OCI-LY1 (cell line): Measurements from ENCODE around the gene PROCA1.
A peak's percentile ranks its signal among the peaks of the same experiment; 100 is the strongest.

ENCODE experiments used
- H2AFZ ChIP-seq: fragments of 200-600 bp; sonication (generic), shearing (Covaris generic); 2 replicates; pipeline ENCODE4 v1.6.0; 2014; ENCODE audit warnings: antibody characterized with exemption, mild to moderate bottlenecking, low read length
- H3F3A ChIP-seq: fragments of 200-600 bp; sonication (generic), shearing (Covaris generic); 2 replicates; pipeline ENCODE4 v1.6.0; 2014; ENCODE audit warnings: mild to moderate bottlenecking, antibody characterized with exemption, low read length, moderate library complexity; ENCODE audit not compliant: insufficient read depth
- H3K27ac ChIP-seq: fragments of 200-600 bp; sonication (generic); 2 replicates; pipeline ENCODE4 v1.5.1; 2014; ENCODE audit warnings: low read length, mixed run types, mild to moderate bottlenecking, low read depth; ENCODE audit not compliant: poor library complexity, severe bottlenecking
- H3K27me3 ChIP-seq: fragments of 200-600 bp; sonication (generic); 2 replicates; pipeline ENCODE4 v1.6.0; 2014; ENCODE audit warnings: antibody characterized with exemption, mild to moderate bottlenecking, low read length, moderate library complexity; ENCODE audit not compliant: insufficient read depth
- H3K36me3 ChIP-seq: fragments of 200-600 bp; sonication (generic); 2 replicates; pipeline ENCODE4 v1.6.1; 2014; ENCODE audit warnings: mild to moderate bottlenecking, antibody characterized with exemption, low read length, moderate library complexity, mixed read lengths; ENCODE audit not compliant: insufficient read depth
- H3K4me1 ChIP-seq: fragments of 200-600 bp; sonication (generic); 2 replicates; pipeline ENCODE4 v1.5.1; 2014; ENCODE audit warnings: mild to moderate bottlenecking, low read length, moderate library complexity; ENCODE audit not compliant: insufficient read depth, severe bottlenecking
- H3K4me2 ChIP-seq: fragments of 200-600 bp; sonication (generic), shearing (Covaris generic); 2 replicates; pipeline ENCODE4 v1.6.1; 2014; ENCODE audit warnings: low read length
- H3K4me3 ChIP-seq: fragments of 200-600 bp; sonication (generic); 2 replicates; pipeline ENCODE4 v1.5.1; 2014; ENCODE audit warnings: low read length, low read depth, mild to moderate bottlenecking, mixed read lengths; ENCODE audit not compliant: poor library complexity, severe bottlenecking
- H3K79me2 ChIP-seq: fragments of 200-600 bp; shearing (Covaris generic); 2 replicates; pipeline ENCODE4 v1.6.1; 2016; ENCODE audit warnings: mixed run types, low read length, mixed read lengths; ENCODE audit not compliant: insufficient read depth
- H3K9ac ChIP-seq: fragments of 200-600 bp; sonication (generic), shearing (Covaris generic); 2 replicates; pipeline ENCODE4 v1.6.1; 2014; ENCODE audit warnings: mild to moderate bottlenecking, low read length, mixed read lengths
- H3K9me2 ChIP-seq: fragments of 200-600 bp; sonication (generic), shearing (Covaris generic); 2 replicates; pipeline ENCODE4 v1.6.1; 2014; ENCODE audit warnings: low read depth, mild to moderate bottlenecking, low read length, mixed read lengths
- H3K9me3 ChIP-seq: fragments of 200-600 bp; shearing (Covaris generic); 2 replicates; pipeline ENCODE4 v1.6.1; 2014; ENCODE audit warnings: low read length, mixed read lengths
- H4K20me1 ChIP-seq: fragments of 200-600 bp; sonication (generic), shearing (Covaris generic); 2 replicates; pipeline ENCODE4 v1.6.0; 2016; ENCODE audit warnings: mild to moderate bottlenecking, low read length; ENCODE audit not compliant: insufficient read depth
- CTCF ChIP-seq: fragments of 200-600 bp; sonication (generic), shearing (Covaris generic); IDR thresholded peaks from 2 replicates; pipeline ENCODE4 v1.5.1; 2017; ENCODE audit warnings: mild to moderate bottlenecking, antibody characterized with exemption, low read length, moderate library complexity, mixed read lengths
- EZH2 ChIP-seq: fragments of 200-600 bp; sonication (generic), shearing (Covaris generic); IDR thresholded peaks from 2 replicates; pipeline ENCODE4 v1.8.0; 2017; ENCODE audit warnings: borderline replicate concordance, mixed run types, mild to moderate bottlenecking, antibody characterized with exemption, low read length, moderate library complexity, mixed read lengths

Gene PROCA1

DNA sequence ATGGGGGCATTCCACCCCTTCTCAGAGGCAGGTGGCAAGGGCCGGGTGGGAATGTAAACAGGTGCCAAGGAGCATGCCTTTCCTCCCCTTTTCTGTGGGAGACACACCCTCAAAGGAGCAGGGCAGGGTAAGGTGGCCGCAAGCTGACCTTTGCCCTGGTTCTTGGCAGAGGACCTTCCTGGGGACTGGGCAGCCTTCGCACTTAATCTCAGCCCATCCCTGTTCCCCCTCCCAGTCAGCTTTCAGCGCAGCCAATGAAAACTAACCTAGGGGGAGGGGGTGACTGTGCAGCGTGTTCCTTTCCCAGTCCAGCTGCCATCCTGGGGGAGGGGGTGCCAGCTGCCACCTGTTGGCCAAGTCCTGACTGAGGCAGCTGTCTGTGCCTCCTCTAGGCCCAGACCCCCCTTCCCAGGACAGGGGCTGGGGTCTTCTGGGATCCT, 34.9 kb upstream of the PROCA1 start:
- Histone ChIP-seq H3K9me3 (no peaks in the 10 kb centered on the region), H3K4me2 (peak overlapping the region; percentile 76), H3K4me3 (peak overlapping the region; percentile 87), H3F3A (no peaks in the 10 kb centered on the region), H3K9ac (peak overlapping the region; percentile 95; the same call in 1 of the 2 replicates), H3K79me2 (peaks cover 9% of the 10 kb centered on the region), H3K36me3 (peaks cover 66% of the 10 kb centered on the region), H3K9me2 (no peaks in the 10 kb centered on the region), H3K27ac (peak overlapping the region; percentile 85), H4K20me1 (no peaks in the 10 kb centered on the region), H2AFZ (no peak overlapping the region), H3K4me1 (peaks cover 70% of the 10 kb centered on the region), H3K27me3 (no peaks in the 10 kb centered on the region)
- TF ChIP-seq EZH2 (no peak), CTCF (no peak)

DNA sequence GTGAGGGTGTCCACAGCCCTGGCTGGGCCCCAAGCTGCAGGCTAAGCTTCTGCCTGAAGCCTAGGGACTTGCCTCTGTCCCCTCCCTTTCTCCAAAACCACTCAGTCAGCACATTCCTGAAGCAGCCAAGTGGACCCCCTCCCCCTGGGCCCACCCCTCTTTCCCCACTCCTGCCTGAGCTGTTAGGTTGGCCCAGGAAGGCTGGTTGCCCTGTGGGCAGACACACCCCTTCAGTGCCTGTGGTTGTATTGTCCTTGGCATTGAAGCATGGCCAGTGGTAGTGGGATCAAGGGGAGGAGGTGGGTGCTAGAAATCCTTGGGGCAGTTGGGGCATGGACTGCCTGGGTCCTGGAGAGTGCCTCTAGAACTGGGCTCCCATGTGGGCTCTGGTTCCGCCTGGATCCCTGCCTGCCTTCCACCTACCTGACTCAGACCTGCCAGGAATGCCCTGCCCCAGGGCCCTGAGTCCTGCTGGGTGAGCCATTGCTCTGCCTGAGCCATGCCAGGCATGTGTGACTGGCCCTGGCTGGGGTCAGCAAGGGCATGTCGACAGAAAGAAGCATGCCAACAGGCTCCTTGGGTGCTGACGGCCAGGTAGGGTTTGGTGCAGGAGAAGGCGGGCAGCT, 34.2 kb upstream of the PROCA1 start:
- H3K4me3 ChIP-seq, result peak overlapping the region; percentile 87
- no peaks in the 10 kb centered on the region for H3K9me3 ChIP-seq
- H3K27ac ChIP-seq, result peak overlapping the region; percentile 85
- peak overlapping the region; percentile 95 for H3K9ac ChIP-seq
- H3K27me3 ChIP-seq, result no peaks in the 10 kb centered on the region
- H4K20me1 ChIP-seq, result no peaks in the 10 kb centered on the region
- H3K79me2 ChIP-seq, result peaks cover 9% of the 10 kb centered on the region
- H3K4me2 ChIP-seq, result peak overlapping the region; percentile 76
- no peak overlapping the region for H2AFZ ChIP-seq
- no peaks in the 10 kb centered on the region for H3K9me2 ChIP-seq
- no peaks in the 10 kb centered on the region for H3F3A ChIP-seq
- TF ChIP-seq CTCF (no peak), EZH2 (no peak)
- peaks cover 62% of the 10 kb centered on the region for H3K36me3 ChIP-seq
- H3K4me1 ChIP-seq, result peaks cover 77% of the 10 kb centered on the region

DNA sequence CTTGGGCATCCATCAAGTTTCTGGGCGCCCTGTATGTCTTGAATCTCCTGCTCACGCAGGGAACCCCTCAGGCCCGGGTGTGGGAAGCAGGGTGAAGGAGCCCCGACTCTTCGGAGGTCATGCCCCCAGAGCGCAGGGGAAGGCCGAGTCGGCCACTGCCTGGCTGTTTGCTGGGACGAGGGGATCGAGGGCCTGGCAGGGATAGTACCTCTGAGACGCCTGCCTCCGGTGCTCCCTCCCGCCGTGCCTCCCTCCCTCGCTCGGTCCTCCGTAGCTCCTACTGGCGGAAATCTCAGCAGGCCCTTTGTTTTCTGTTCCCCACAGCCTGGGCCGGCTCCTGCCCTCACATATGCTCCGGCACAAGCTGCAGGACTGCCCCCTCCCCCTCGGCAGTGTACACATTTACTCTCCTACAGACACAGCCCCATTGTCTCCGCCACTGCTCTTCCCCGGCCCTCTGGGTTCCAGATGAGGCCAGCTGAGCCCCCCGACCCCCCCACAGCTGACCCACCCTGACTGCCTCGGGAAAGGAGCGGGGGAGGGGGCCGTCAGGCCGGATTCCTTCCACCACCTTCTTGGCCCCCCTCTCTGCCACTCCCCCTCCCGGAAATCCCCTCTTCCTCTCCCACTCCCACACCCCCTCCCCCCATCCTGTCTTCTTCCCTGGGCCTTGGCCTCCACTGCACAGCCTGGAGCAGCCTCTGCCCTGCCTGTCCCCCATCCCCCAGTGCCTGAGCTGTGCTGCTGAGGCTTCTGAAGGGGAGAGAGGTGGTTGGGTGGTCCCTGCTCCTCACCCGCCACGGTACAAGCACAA, 33.5 kb upstream of the PROCA1 start:
- TF ChIP-seq CTCF (no peak), EZH2 (no peak)
- H3K79me2 ChIP-seq, result peaks cover 9% of the 10 kb centered on the region
- H3K36me3 ChIP-seq, result peaks cover 62% of the 10 kb centered on the region
- H3K9ac ChIP-seq, result peak overlapping the region; percentile 95
- no peak overlapping the region for H2AFZ ChIP-seq
- H3K4me1 ChIP-seq, result peaks cover 77% of the 10 kb centered on the region
- H3K27ac ChIP-seq, result peak overlapping the region; percentile 85
- H3F3A ChIP-seq, result no peaks in the 10 kb centered on the region
- H3K9me3 ChIP-seq, result 0 out of 2 replicates have a peak, but pooled peaks cover 6% of the 10 kb centered on the region
- no peaks in the 10 kb centered on the region for H4K20me1 ChIP-seq
- peak overlapping the region; percentile 87 for H3K4me3 ChIP-seq
- H3K4me2 ChIP-seq, result peak overlapping the region; percentile 76
- H3K9me2 ChIP-seq, result no peaks in the 10 kb centered on the region
- no peaks in the 10 kb centered on the region for H3K27me3 ChIP-seq
